Neural progenitor cell (in vitro differentiated cells): Measurements from ENCODE around the gene NRF1. TPM values are rescaled to one million over a fixed set of nuclear protein-coding genes. Genes with fewer than 3 reads are reported as not detected.

Experiments
- DNase-seq: peaks from one replicate; pipeline ENCODE4 v3.0.0-alpha.2; 2016; ENCODE audit warnings: low spot score
- H2AFZ ChIP-seq: fragments of 200-600 bp; sonication (generic); replicated peaks from 2 replicates; pipeline ENCODE4 v1.6.1; 2016; ENCODE audit warnings: antibody characterized with exemption
- H3F3A ChIP-seq: fragments of 200-600 bp; sonication (generic); 2 replicates; pipeline ENCODE4 v1.6.1; 2016; ENCODE audit warnings: antibody characterized with exemption, low read depth
- H3K27ac ChIP-seq: fragments of 200-600 bp; sonication (generic); 2 replicates; pipeline ENCODE4 v1.5.1; 2016; ENCODE audit warnings: mild to moderate bottlenecking
- H3K27me3 ChIP-seq: fragments of 200-600 bp; sonication (generic); 2 replicates; pipeline ENCODE4 v1.6.1; 2016; ENCODE audit warnings: mild to moderate bottlenecking, moderate library complexity
- H3K36me3 ChIP-seq: fragments of 200-600 bp; sonication (generic); 2 replicates; pipeline ENCODE4 v1.5.1; 2016
- H3K4me1 ChIP-seq: fragments of 200-600 bp; sonication (generic); 2 replicates; pipeline ENCODE4 v1.6.1; 2016; ENCODE audit warnings: mixed run types
- H3K4me2 ChIP-seq: fragments of 200-600 bp; sonication (generic); 2 replicates; pipeline ENCODE4 v1.6.1; 2016
- H3K4me3 ChIP-seq: fragments of 200-600 bp; sonication (generic); 2 replicates; pipeline ENCODE4 v1.5.1; 2016
- H3K79me2 ChIP-seq: fragments of 200-600 bp; sonication (generic); 2 replicates; pipeline ENCODE4 v1.6.1; 2016; ENCODE audit warnings: low read depth
- H3K9ac ChIP-seq: fragments of 200-600 bp; sonication (generic); 2 replicates; pipeline ENCODE4 v1.6.1; 2016
- H3K9me3 ChIP-seq: fragments of 200-600 bp; sonication (generic); 2 replicates; pipeline ENCODE4 v1.5.1; 2016; ENCODE audit warnings: low read depth
- H4K20me1 ChIP-seq: fragments of 200-600 bp; sonication (generic); 2 replicates; pipeline ENCODE4 v1.6.1; 2016; ENCODE audit warnings: low read depth
- H3K27ac Mint-ChIP-seq: 3 replicates; pipeline ENCODE4 v1.8.0; 2021; ENCODE audit warnings: mixed read lengths
- H3K27me3 Mint-ChIP-seq: 2 replicates; pipeline ENCODE4 v1.8.0; 2022; ENCODE audit warnings: low read depth, mild to moderate bottlenecking, inconsistent platforms, moderate library complexity, mixed read lengths; ENCODE audit not compliant: insufficient read depth
- H3K36me3 Mint-ChIP-seq: 3 replicates; pipeline ENCODE4 v1.8.0; 2021; ENCODE audit warnings: mixed read lengths
- H3K4me1 Mint-ChIP-seq: 3 replicates; pipeline ENCODE4 v1.8.0; 2021; ENCODE audit warnings: mixed read lengths
- H3K4me3 Mint-ChIP-seq: 3 replicates; pipeline ENCODE4 v1.8.0; 2021; ENCODE audit warnings: mild to moderate bottlenecking, moderate library complexity, mixed read lengths
- H3K9me3 Mint-ChIP-seq: 3 replicates; pipeline ENCODE4 v1.8.0; 2020; ENCODE audit warnings: mixed read lengths
- EZH2 ChIP-seq: fragments of 200-600 bp; sonication (generic); IDR thresholded peaks from 2 replicates; pipeline ENCODE4 v1.6.1; 2017; ENCODE audit warnings: antibody characterized with exemption, mild to moderate bottlenecking, moderate library complexity
- EZH2phosphoT487 ChIP-seq: fragments of 200-600 bp; sonication (generic); IDR thresholded peaks from 2 replicates; pipeline ENCODE4 v1.6.1; 2017; ENCODE audit warnings: antibody characterized with exemption
- total RNA-seq: library from RNA; depleted of rRNA; stranded (reverse); fragments of >200 nt; gene quantifications from 2 replicates; pipeline ENCODE4 v1.2.3, GENCODE V29; 2015; ENCODE audit warnings: low replicate concordance
- TF ChIP-seq, protein P1 (sequence below): fragments of 200-600 bp; sonication (generic); IDR thresholded peaks from 2 replicates; pipeline ENCODE4 v1.5.1; 2017; ENCODE audit warnings: antibody characterized with exemption, mild to moderate bottlenecking

Gene NRF1
- total RNA-seq, 1 donor from 2014 or later, result 22.9 TPM

DNA sequence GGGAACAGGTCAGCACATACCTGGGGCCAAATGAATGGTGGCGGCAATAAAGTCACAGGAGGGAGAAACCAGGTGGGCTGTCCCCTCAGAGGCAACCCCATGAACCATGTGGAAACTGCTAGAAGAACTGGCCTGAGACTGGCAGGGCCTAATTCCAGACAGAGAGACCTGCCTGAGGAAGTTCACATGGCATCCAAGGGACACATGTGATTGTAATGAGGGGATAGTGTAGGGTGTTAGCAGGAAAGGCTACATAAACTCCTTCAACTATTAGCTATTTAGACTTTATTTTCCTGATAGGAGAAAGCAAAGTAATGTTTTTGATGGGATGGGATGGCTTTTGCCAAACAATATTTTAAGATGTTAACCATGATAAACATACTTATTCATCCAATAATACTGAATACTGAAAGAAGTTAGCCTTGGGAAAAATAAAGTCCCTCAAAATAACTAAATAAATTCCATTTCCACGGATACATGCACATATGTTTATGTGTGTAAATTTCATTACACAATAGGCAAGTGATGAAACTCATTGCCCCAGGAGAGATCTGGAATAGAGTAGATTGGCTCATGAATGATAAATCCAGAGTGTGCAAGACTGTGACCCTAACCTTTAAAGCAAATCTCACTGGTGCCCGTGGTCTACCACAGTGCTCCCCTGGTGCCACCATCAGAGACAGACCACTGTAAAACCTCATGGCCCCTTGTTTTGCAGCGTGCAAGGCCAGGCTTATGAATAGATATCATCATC lies 137.0 kb downstream of the NRF1 start:
- Histone ChIP-seq H3K79me2 (no peaks in the 10 kb centered on the region), H3K9ac (no peak overlapping the region), H3K4me1 (no peaks in the 10 kb centered on the region), H3K27me3 (no peaks in the 10 kb centered on the region), H3F3A (no peaks in the 10 kb centered on the region), H3K36me3 (no peaks in the 10 kb centered on the region), H3K4me3 (no peak overlapping the region), H3K9me3 (no peaks in the 10 kb centered on the region), H3K27ac (no peak overlapping the region), H4K20me1 (peaks cover 4% of the 10 kb centered on the region), H2AFZ (no peak overlapping the region), H3K4me2 (no peak overlapping the region)
- no peak overlapping the region for H3K27ac Mint-ChIP-seq
- no peaks in the 10 kb centered on the region for H3K9me3 Mint-ChIP-seq
- TF ChIP-seq EZH2, result no peak
- TF ChIP-seq EZH2phosphoT487, result no peak
- TF ChIP-seq, protein P1, sequence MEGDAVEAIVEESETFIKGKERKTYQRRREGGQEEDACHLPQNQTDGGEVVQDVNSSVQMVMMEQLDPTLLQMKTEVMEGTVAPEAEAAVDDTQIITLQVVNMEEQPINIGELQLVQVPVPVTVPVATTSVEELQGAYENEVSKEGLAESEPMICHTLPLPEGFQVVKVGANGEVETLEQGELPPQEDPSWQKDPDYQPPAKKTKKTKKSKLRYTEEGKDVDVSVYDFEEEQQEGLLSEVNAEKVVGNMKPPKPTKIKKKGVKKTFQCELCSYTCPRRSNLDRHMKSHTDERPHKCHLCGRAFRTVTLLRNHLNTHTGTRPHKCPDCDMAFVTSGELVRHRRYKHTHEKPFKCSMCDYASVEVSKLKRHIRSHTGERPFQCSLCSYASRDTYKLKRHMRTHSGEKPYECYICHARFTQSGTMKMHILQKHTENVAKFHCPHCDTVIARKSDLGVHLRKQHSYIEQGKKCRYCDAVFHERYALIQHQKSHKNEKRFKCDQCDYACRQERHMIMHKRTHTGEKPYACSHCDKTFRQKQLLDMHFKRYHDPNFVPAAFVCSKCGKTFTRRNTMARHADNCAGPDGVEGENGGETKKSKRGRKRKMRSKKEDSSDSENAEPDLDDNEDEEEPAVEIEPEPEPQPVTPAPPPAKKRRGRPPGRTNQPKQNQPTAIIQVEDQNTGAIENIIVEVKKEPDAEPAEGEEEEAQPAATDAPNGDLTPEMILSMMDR, result no peak
- DNase-seq, result no peak
- H3K4me1 Mint-ChIP-seq, result no peaks in the 10 kb centered on the region
- no peaks in the 10 kb centered on the region for H3K27me3 Mint-ChIP-seq
- H3K36me3 Mint-ChIP-seq, result peaks cover 15% of the 10 kb centered on the region
- H3K4me3 Mint-ChIP-seq, result no peak overlapping the region

DNA sequence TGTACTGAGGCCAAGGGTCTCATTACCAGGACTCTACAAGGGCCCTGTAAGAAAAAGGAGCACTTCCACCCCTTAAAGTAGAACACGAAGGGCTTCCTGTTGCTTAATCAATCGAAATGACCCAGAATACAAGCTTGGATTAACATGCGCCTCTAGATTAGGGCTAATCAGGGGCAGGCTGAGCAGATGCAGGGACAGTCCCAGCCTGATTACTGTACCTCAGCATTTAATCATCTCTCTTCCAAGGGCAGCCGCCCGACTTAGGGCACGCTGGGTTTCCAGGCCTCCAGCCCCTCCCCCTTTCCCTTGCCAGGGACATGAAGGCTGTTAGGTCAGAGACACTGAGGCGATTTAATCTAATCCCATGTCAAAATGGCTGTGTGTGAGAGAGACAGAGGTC lies 138.6 kb downstream of the NRF1 start:
- Histone ChIP-seq H3K9ac (no peak overlapping the region), H2AFZ (no peak overlapping the region), H3K36me3 (no peaks in the 10 kb centered on the region), H3F3A (no peaks in the 10 kb centered on the region), H3K27me3 (no peaks in the 10 kb centered on the region), H3K27ac (no peak overlapping the region), H3K79me2 (no peaks in the 10 kb centered on the region), H3K4me3 (no peak overlapping the region), H4K20me1 (peaks cover 4% of the 10 kb centered on the region), H3K4me2 (no peak overlapping the region), H3K9me3 (no peaks in the 10 kb centered on the region), H3K4me1 (no peaks in the 10 kb centered on the region)
- no peaks in the 10 kb centered on the region for H3K27me3 Mint-ChIP-seq
- H3K4me1 Mint-ChIP-seq, result no peaks in the 10 kb centered on the region
- no peak overlapping the region for H3K4me3 Mint-ChIP-seq
- H3K27ac Mint-ChIP-seq, result no peak overlapping the region
- no peak for DNase-seq
- no peak for TF ChIP-seq EZH2phosphoT487
- TF ChIP-seq, protein P1, result no peak
- TF ChIP-seq EZH2, result no peak
- no peaks in the 10 kb centered on the region for H3K9me3 Mint-ChIP-seq
- H3K36me3 Mint-ChIP-seq, result peaks cover 15% of the 10 kb centered on the region

DNA sequence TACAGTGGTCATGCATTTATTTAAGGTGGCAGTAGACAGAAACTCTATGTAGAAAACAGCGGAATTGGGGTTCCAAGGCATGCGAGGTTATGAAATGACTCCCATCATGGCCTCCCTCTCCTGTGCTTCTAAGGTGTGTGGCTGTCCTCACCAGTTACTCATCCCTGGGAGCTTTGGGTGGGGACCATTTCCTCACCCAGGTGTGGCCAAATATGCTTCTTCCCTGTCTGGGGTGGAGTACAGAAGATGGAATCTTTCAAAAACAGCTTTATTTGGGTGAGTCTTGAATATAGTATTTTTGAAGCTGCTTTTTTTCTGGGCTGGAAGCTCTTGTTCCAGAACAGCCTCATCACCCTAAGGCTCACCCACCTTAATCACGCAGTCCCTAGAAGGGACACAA lies 139.0 kb downstream of the NRF1 start:
- no peaks in the 10 kb centered on the region for H3K9me3 Mint-ChIP-seq
- H4K20me1 ChIP-seq, result peaks cover 4% of the 10 kb centered on the region
- no peak overlapping the region for H2AFZ ChIP-seq
- no peaks in the 10 kb centered on the region for H3K9me3 ChIP-seq
- H3K4me3 Mint-ChIP-seq, result no peak overlapping the region
- H3K4me3 ChIP-seq, result no peak overlapping the region
- TF ChIP-seq EZH2 (no peak), EZH2phosphoT487 (no peak)
- TF ChIP-seq, protein P1, result no peak
- no peak overlapping the region for H3K27ac Mint-ChIP-seq
- no peaks in the 10 kb centered on the region for H3K4me1 ChIP-seq
- H3K9ac ChIP-seq, result no peak overlapping the region
- no peaks in the 10 kb centered on the region for H3K79me2 ChIP-seq
- peaks cover 17% of the 10 kb centered on the region for H3K36me3 Mint-ChIP-seq
- no peaks in the 10 kb centered on the region for H3K27me3 ChIP-seq
- DNase-seq, result no peak
- H3K27me3 Mint-ChIP-seq, result no peaks in the 10 kb centered on the region
- H3K27ac ChIP-seq, result no peak overlapping the region
- H3F3A ChIP-seq, result no peaks in the 10 kb centered on the region
- H3K36me3 ChIP-seq, result no peaks in the 10 kb centered on the region
- no peaks in the 10 kb centered on the region for H3K4me1 Mint-ChIP-seq
- no peak overlapping the region for H3K4me2 ChIP-seq
